Peyer's patch (tissue), 4 donors: ENCODE data around the gene CYB561. TPM values are rescaled to one million over a fixed set of nuclear protein-coding genes. Genes with fewer than 3 reads are reported as not detected.

Experiments
- DNase-seq, 3 donors: peaks; one replicate each; pipeline ENCODE4 v3.0.0-alpha.2; 2017 to 2019
- H3K27ac ChIP-seq, 4 donors: fragments of 200-600 bp; sonication (generic); one replicate each; pipeline ENCODE4 v1.5.1; 2016 to 2019
- H3K27me3 ChIP-seq, 2 donors: fragments of 200-600 bp; sonication (generic); one replicate each; pipeline ENCODE4 v1.5.1; 2019
- H3K36me3 ChIP-seq, 3 donors: fragments of 200-600 bp; sonication (generic); one replicate each; pipeline ENCODE4 v1.5.1; 2016 to 2019
- H3K4me1 ChIP-seq, 4 donors: fragments of 200-600 bp; sonication (generic); one replicate each; pipeline ENCODE4 v1.5.1; 2016 to 2019
- H3K4me3 ChIP-seq, 4 donors: fragments of 200-600 bp; sonication (generic); 1 replicate in 3 of 4; 2 replicates in 1 of 4; pipeline ENCODE4 v1.5.1; 2016 to 2019; ENCODE audit warnings: mild to moderate bottlenecking in 1 of 4
- H3K9me3 ChIP-seq, 4 donors: fragments of 200-600 bp; sonication (generic); one replicate each; pipeline ENCODE4 v1.5.1; 2016 to 2019; ENCODE audit warnings: mild to moderate bottlenecking in 1 of 4
- CTCF ChIP-seq, 6 experiments: fragments of 450-650 bp in 4 of 6; fragments of 200-600 bp in 2 of 6; sonication (generic) in 1 of 6; IDR thresholded peaks; one replicate each; pipeline ENCODE4 v1.5.1; 2017 to 2019; ENCODE audit warnings: antibody characterized with exemption in 6 of 6, mild to moderate bottlenecking in 3 of 6, moderate library complexity in 1 of 6
- POLR2A ChIP-seq, 2 donors: fragments of 450-650 bp; IDR thresholded peaks; one replicate each; pipeline ENCODE4 v1.5.1; 2017; ENCODE audit warnings: antibody characterized with exemption in 2 of 2, mild to moderate bottlenecking in 2 of 2, moderate library complexity in 2 of 2
- total RNA-seq, 4 donors: library from RNA; depleted of rRNA; stranded (reverse); fragments of >200 nt; gene quantifications; one replicate each; pipeline ENCODE4 v1.1.0, GENCODE V29; 2016

The CYB561 gene
- total RNA-seq, 4 donors from 2014 or later: 42.9 to 161 (median 98.5) TPM

GRCh38 chr17:63405020-63405419 lies 41.1 kb downstream of the CYB561 start:
- Histone ChIP-seq H3K36me3 (no peaks in the 10 kb centered on the region), H3K27me3 (no peaks in the 10 kb centered on the region)
- no peak for TF ChIP-seq CTCF (IDR thresholded peaks at IDR 0.05)
- TF ChIP-seq POLR2A (IDR thresholded peaks at IDR 0.05): no peak

GRCh38 chr17:63402431-63403212 lies 43.5 kb downstream of the CYB561 start:
- no peaks in the 10 kb centered on the region for H3K9me3 ChIP-seq
- TF ChIP-seq CTCF (IDR thresholded peaks at IDR 0.05): no peak
- no peak for TF ChIP-seq POLR2A (IDR thresholded peaks at IDR 0.05)
- H3K27ac ChIP-seq: peak overlapping the region in 1 of 4 donors; percentile 42
- no peaks in the 10 kb centered on the region for H3K27me3 ChIP-seq
- no peak overlapping the region for H3K4me3 ChIP-seq
- DNase-seq: no peak
- H3K36me3 ChIP-seq: no peaks in the 10 kb centered on the region
- H3K4me1 ChIP-seq: no peaks in the 10 kb centered on the region

More at GRCh38 chr17:63405020-63405419, 41.1 kb downstream of the CYB561 start:
- Histone ChIP-seq H3K9me3 (no peaks in the 10 kb centered on the region), H3K27ac (no peak overlapping the region), H3K4me1 (no peaks in the 10 kb centered on the region), H3K4me3 (no peak overlapping the region)
- DNase-seq: no peak

- Histone ChIP-seq H3K36me3 (no peaks in the 10 kb centered on the region), H3K27ac (peak overlapping the region in 1 of 4 donors; percentile 19), H3K4me1 (no peaks in the 10 kb centered on the region), H3K9me3 (no peaks in the 10 kb centered on the region), H3K4me3 (no peak overlapping the region), H3K27me3 (no peaks in the 10 kb centered on the region)
- TF ChIP-seq POLR2A (IDR thresholded peaks at IDR 0.05): no peak
- no peak for TF ChIP-seq CTCF (IDR thresholded peaks at IDR 0.05)
- peak in 2 of 3 donors; percentile 19 to 52 for DNase-seq
These were observed 46.2 kb downstream of the CYB561 start for GRCh38 chr17:63399856-63400255.

GRCh38 chr17:63399316-63399715 lies 46.8 kb downstream of the CYB561 start:
- no peaks in the 10 kb centered on the region for H3K36me3 ChIP-seq
- H3K27me3 ChIP-seq: no peaks in the 10 kb centered on the region
- H3K27ac ChIP-seq: peak overlapping the region in 1 of 4 donors; percentile 19
- H3K9me3 ChIP-seq: no peaks in the 10 kb centered on the region
- DNase-seq: no peak
- no peaks in the 10 kb centered on the region for H3K4me1 ChIP-seq
- no peak overlapping the region for H3K4me3 ChIP-seq
- TF ChIP-seq POLR2A (IDR thresholded peaks at IDR 0.05) (no peak), CTCF (IDR thresholded peaks at IDR 0.05) (peak in 1 of 6 experiments; percentile 5)

- no peak for TF ChIP-seq CTCF (IDR thresholded peaks at IDR 0.05)
- TF ChIP-seq POLR2A (IDR thresholded peaks at IDR 0.05): no peak
- DNase-seq: no peak
- Histone ChIP-seq H3K27ac (peak overlapping the region in 1 of 4 donors; percentile 19), H3K36me3 (no peaks in the 10 kb centered on the region), H3K27me3 (no peaks in the 10 kb centered on the region), H3K4me1 (no peaks in the 10 kb centered on the region), H3K4me3 (no peak overlapping the region), H3K9me3 (no peaks in the 10 kb centered on the region)
These were observed 47.4 kb downstream of the CYB561 start for GRCh38 chr17:63398680-63399079.
